HG02763 (cell line): ENCODE results near the gene CEP41.

ENCODE experiments used
- ATAC-seq: cut with Tn5 transposase; IDR thresholded peaks from one replicate; pipeline ENCODE4 v1.9.1; 2021; ENCODE audit warnings: mild to moderate bottlenecking, moderate library complexity; ENCODE audit not compliant: unreplicated experiment

Gene CEP41

DNA sequence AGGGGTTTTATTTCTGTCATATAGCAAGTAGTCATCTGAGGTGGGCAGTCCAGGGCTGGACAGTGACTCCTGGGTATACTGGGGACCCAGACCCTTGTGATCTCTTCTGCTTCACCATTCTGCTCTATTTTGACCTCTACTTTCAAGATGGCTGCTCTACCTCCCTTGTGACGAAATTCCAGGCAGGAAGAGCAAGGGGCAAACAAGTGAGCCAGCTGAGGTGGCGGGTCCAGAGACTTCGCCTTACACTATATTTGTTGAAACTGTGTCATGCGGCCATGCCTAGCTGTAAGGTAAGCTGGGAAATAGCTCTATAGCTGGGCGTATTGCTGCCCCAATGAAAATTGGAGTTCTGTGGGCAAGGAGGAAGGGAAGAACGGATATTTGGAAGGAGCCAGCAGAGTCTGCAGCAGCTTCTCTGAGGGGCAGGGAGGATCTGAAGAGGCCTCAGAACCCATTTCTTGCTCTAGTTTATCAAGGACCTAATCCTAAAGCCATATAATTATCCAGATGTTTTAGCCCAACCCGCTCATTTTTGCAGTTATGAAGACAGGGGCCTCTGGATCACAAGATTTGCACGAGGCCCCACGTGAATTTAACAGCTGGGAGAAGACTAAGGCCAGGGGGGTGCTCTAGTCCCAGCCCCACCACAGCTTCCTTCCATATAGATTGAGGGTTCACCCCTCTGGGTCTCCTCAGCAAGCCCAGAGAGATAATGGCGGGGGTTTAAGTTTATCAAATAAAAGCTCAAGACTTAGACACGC lies 68.2 kb downstream of the CEP41 start:
- no peak for ATAC-seq

- ATAC-seq = no peak
Measured at GRCh38 chr7:130371046-130371445, 69.8 kb downstream of the CEP41 start.

GRCh38 chr7:130369831-130370550 lies 70.8 kb downstream of the CEP41 start:
- no peak for ATAC-seq

GRCh38 chr7:130369110-130369711 lies 71.6 kb downstream of the CEP41 start:
- ATAC-seq = no peak

DNA sequence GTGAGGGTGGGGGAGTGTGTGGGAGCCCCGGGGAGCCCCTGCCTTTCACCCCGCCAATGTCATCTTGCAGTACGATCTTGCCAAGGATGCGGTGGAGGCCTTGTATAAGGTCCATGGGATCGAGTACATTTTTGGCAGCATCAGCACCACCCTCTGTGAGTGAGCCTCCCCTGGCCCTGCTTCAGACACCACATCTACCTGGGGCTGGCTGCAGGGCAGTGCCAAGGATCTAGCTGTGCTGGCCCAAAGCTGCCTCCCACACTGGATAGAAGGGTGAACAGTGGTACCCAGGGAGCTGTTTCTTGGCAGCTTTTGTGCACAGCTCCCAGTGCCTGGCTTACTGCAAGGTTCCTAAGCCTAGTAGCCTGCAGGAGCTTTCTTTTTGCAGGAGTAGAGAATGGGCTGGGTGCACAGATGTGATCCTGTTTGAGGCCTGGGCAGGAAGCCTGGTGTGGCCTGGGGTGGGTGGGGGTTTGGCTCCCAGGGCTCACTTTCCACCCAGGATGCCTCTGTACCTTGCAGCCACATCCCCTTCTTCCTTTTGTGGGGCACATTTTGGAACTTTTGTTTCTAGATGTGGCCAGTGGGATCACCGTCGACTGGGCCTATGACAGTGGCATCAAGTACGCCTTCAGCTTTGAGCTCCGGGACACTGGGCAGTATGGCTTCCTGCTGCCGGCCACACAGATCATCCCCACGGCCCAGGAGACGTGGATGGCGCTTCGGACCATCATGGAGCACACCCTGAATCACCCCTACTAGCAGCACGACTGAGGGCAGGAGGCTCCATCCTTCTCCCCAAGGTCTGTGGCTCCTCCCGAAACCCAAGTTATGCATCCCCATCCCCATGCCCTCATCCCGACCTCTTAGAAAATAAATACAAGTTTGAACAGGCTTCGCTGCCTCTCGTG lies 72.7 kb downstream of the CEP41 start:
- no peak for ATAC-seq

GRCh38 chr7:130367088-130367755 lies 73.6 kb downstream of the CEP41 start:
- ATAC-seq = no peak

GRCh38 chr7:130366564-130366963 lies 74.3 kb downstream of the CEP41 start:
- ATAC-seq = no peak

GRCh38 chr7:130365511-130366441 lies 75.0 kb downstream of the CEP41 start:
- ATAC-seq = peak; percentile 74

DNA sequence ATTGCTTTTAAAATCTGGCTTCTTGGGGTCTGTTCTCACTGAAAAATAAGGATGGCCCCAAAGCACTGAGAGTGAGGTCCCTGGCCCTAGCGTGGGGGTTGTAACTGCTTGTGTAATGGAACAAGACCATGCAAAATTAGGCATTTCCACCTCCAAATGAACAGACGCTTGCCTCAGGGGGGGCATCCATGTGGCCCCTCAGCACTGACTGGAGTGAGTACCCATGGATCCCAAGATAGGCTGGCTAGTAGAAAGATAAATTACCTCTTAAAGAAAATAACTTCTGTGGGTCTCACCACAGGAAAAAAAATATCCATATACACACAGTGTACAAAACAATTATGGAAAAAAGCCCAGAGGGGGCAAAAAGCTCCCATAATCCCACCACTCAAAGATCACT lies 75.7 kb downstream of the CEP41 start:
- no peak for ATAC-seq

- ATAC-seq = no peak
Measured at GRCh38 chr7:130364451-130364850, 76.4 kb downstream of the CEP41 start.

- ATAC-seq = no peak
Measured at GRCh38 chr7:130363026-130363847, 77.6 kb downstream of the CEP41 start.

DNA sequence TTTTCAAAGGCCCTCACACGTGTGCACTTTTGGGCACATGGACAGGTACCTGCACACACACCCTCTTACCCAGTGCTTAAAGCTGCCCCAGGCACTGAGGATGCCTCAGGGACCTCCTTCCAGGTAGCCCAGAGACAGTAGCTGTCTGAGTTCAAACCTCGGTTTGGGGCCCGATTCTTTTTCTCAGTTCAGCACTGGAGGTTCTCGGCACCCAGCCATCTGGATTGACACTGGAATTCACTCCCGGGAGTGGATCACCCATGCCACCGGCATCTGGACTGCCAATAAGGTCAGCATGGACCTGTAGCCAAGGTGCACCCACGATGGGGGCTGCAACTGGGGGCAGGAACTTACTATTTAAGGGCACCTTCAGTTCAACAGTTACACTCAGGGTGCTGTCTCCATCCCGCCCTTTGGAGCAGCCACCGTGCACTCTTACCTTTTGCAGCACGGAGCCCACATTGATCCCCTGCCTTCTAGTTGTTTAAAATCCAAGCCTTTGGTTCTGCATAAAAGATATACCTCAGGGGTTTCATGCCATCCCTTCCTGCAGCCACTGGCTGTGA lies 78.5 kb downstream of the CEP41 start:
- ATAC-seq = no peak

GRCh38 chr7:130361681-130362080 lies 79.1 kb downstream of the CEP41 start:
- no peak for ATAC-seq

DNA sequence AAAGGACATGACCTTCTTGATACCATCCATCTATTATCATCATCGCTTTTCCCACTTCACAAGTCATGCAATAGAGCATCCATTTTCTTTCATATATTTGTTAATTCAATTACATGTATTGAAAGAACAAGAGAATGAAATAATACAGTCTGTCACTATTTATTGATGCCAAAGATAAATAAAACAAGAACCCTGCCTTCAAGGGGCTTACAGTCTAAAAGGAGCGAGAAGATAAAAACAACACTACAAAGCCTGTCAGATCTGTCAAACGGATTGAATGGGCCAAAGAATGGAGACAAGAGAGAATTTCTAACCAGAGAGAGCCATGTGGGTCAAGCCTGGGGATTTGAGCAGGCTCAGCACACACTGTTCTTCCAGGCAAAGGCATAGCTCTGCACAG lies 80.3 kb downstream of the CEP41 start:
- no peak for ATAC-seq

GRCh38 chr7:130359276-130359857 lies 81.4 kb downstream of the CEP41 start:
- ATAC-seq = no peak

GRCh38 chr7:130358471-130358870 lies 82.3 kb downstream of the CEP41 start:
- no peak for ATAC-seq

DNA sequence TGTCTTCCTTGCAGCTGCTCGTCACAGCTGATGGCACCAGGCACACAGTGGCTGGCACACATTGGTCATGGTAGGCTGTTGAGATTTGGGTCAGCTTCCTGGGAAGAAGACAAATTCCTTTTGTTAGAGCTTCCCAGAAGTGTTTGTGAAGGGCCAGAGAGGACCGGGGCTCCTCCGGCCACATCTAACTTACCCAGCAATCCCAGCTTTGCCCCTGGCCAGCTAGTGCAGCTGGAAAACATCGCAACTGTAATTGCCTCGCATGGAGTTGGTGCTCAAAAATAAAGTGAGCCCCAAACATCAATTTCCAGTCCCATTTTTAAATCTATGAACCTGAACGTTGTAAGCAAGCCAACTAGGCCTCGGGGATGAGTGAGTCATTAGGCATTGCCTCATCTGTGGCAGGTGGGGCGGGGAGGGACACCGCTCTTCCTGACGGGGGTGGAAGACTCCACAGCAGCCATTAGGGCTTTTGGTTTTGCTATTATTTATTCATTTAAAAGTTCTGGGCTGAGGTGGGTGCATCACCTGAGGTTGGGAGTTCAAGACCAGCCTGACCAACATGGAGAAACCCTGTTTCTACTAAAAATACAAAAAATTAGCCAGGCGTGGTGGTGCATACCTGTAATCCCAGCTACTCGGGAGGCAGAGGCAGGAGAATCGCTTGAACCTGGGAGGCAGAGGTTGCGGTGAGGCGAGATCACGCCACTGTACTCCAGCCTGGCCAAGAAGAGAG lies 83.8 kb downstream of the CEP41 start:
- no peak for ATAC-seq
